ENCODE results near the gene TRAPPC2L. TPM values are rescaled to one million over a fixed set of nuclear protein-coding genes. Genes with fewer than 3 reads are reported as not detected.

TRAPPC2L gene
- total and polyA plus RNA-seq, 10 of the 15 experiments (the other 5 are each of a cell fraction or from before 2014, with no cell fraction given), result 56.3 to 363 (median 118) TPM

DNA sequence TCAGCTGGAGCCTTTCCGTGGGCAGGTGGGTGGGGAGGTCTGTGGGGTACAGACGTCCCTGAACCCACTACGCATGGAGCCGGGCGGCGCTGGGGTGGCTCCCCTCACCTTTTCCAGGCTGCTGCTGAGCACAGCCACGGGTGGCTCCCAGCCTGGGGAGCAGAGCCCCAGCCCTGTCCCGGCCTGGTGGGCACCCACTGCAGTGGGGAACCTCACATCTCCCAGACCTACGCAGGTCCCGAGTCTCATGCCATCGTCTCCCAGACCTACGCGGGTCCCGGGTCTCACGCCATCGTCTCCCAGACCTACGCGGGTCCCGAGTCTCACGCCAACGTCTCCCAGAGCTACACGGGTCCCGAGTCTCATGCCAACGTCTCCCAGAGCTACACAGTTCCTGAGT, 28.2 kb upstream of the TRAPPC2L start:
- intact Hi-C loops (cut with micrococcal nuclease; ENCODE audit: unreplicated experiment), result no loop called here
- H3K27ac ChIP-seq (ENCODE audit: control insufficient read depth, insufficient read depth), result no peak overlapping the region
- FAIRE-seq (no peak), DNase-seq (ENCODE audit: low read depth, low spot score) (no peak), ATAC-seq (no peak)
- in situ Hi-C loops (cut with MboI), result no loop called here
- POLR2A ChIA-PET, result no interaction called here
- TF ChIP-seq, protein P1, sequence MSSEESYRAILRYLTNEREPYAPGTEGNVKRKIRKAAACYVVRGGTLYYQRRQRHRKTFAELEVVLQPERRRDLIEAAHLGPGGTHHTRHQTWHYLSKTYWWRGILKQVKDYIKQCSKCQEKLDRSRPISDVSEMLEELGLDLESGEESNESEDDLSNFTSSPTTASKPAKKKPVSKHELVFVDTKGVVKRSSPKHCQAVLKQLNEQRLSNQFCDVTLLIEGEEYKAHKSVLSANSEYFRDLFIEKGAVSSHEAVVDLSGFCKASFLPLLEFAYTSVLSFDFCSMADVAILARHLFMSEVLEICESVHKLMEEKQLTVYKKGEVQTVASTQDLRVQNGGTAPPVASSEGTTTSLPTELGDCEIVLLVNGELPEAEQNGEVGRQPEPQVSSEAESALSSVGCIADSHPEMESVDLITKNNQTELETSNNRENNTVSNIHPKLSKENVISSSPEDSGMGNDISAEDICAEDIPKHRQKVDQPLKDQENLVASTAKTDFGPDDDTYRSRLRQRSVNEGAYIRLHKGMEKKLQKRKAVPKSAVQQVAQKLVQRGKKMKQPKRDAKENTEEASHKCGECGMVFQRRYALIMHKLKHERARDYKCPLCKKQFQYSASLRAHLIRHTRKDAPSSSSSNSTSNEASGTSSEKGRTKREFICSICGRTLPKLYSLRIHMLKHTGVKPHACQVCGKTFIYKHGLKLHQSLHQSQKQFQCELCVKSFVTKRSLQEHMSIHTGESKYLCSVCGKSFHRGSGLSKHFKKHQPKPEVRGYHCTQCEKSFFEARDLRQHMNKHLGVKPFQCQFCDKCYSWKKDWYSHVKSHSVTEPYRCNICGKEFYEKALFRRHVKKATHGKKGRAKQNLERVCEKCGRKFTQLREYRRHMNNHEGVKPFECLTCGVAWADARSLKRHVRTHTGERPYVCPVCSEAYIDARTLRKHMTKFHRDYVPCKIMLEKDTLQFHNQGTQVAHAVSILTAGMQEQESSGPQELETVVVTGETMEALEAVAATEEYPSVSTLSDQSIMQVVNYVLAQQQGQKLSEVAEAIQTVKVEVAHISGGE (CRISPR knock-in tag; IDR thresholded peaks at IDR 0.05), result no peak
- TF ChIP-seq SUZ12 (IDR thresholded peaks at IDR 0.05; ENCODE audit: unreplicated experiment) (no peak), BMI1 (IDR thresholded peaks at IDR 0.05; ENCODE audit: borderline replicate concordance) (no peak), IRF5 (IDR thresholded peaks at IDR 0.05; ENCODE audit: borderline replicate concordance) (no peak), EED (IDR thresholded peaks at IDR 0.05; ENCODE audit: low read depth) (no peak), FOXM1 (IDR thresholded peaks at IDR 0.05; ENCODE audit: low read depth, low read length) (no peak), TAF1 (IDR thresholded peaks at IDR 0.05; ENCODE audit: borderline replicate concordance, low read depth, low read length) (no peak), YY1 (IDR thresholded peaks at IDR 0.05; ENCODE audit: low read depth, low read length) (no peak), RELB (IDR thresholded peaks at IDR 0.05; ENCODE audit: low read depth) (no peak), ZNF274 (IDR thresholded peaks at IDR 0.05; ENCODE audit: insufficient read depth, insufficient read length) (no peak)
- TF ChIP-seq, protein P2, sequence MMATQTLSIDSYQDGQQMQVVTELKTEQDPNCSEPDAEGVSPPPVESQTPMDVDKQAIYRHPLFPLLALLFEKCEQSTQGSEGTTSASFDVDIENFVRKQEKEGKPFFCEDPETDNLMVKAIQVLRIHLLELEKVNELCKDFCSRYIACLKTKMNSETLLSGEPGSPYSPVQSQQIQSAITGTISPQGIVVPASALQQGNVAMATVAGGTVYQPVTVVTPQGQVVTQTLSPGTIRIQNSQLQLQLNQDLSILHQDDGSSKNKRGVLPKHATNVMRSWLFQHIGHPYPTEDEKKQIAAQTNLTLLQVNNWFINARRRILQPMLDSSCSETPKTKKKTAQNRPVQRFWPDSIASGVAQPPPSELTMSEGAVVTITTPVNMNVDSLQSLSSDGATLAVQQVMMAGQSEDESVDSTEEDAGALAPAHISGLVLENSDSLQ (IDR thresholded peaks at IDR 0.05), result no peak
- H3K9me3 ChIP-seq (replicated peaks; ENCODE audit: control insufficient read depth, insufficient read depth, low read length), result no peaks in the 10 kb centered on the region
- CTCF ChIA-PET, result no interaction called here
- H3K9ac ChIP-seq (ENCODE audit: control insufficient read depth, insufficient read depth, low read length), result no peak overlapping the region
- H3K36me3 ChIP-seq (ENCODE audit: control insufficient read depth in 2 of 2, insufficient read depth in 2 of 2, low read length in 1 of 2), result no peaks in the 10 kb centered on the region
- H4K20me1 ChIP-seq (ENCODE audit: control insufficient read depth, insufficient read depth), result no peaks in the 10 kb centered on the region
- H3K4me3 ChIP-seq, result no peak overlapping the region
- no TSS peak for BruUV-seq (replicated peaks)
- H2AFZ ChIP-seq (ENCODE audit: control insufficient read depth, low read depth, low read length), result no peak overlapping the region
- WGBS (ENCODE audit: insufficient coverage, insufficient replicate concordance, low lambda C conversion rate, missing lambda C conversion rate), result 74% methylated on average over 24 of the region's 24 CpGs
- H3K4me2 ChIP-seq (ENCODE audit: control insufficient read depth, insufficient read depth), result no peak overlapping the region
- no peaks in the 10 kb centered on the region for H3K79me2 ChIP-seq (ENCODE audit: control insufficient read depth, insufficient read depth, low read length)
- H3K4me1 ChIP-seq (ENCODE audit: control insufficient read depth, insufficient read depth, low read length), result no peaks in the 10 kb centered on the region
- RAD21 ChIA-PET (ENCODE audit: unreplicated experiment), result no interaction called here
- SMC1A ChIA-PET (ENCODE audit: uncharacterized antibody, unreplicated experiment), result no interaction called here
- H3K27me3 ChIP-seq (replicated peaks in 1 of 2; ENCODE audit: control insufficient read depth in 2 of 2, insufficient read depth in 2 of 2, low read length in 1 of 2), result no peaks in the 10 kb centered on the region

Measured in GM12878 (cell line).